ENCODE results near the gene FOXA2. TPM values are rescaled to one million over a fixed set of nuclear protein-coding genes. Genes with fewer than 3 reads are reported as not detected.
A peak's percentile ranks its signal among the peaks of the same experiment; 100 is the strongest.

FOXA2 gene
- total and polyA plus RNA-seq, 2 of the 13 experiments (the other 11 are each of a cell fraction or from before 2014, with no cell fraction given) = 8.8 to 12.2 TPM

GRCh38 chr20:22577515-22578220, 6.7 kb downstream of the FOXA2 start (continued):
- TF ChIP-seq RERE (CRISPR knock-in tag; IDR thresholded peaks at IDR 0.05; ENCODE audit: low read depth) (no peak), SALL1 (CRISPR knock-in tag; IDR thresholded peaks at IDR 0.05) (peak; percentile 59), ZBTB44 (CRISPR knock-in tag; IDR thresholded peaks at IDR 0.05) (0 out of 2 replicates have a peak, but pooled peaks have one; percentile 69), ZNF282 (IDR thresholded peaks at IDR 0.05; ENCODE audit: partially characterized antibody) (no peak), ZNF501 (CRISPR knock-in tag; IDR thresholded peaks at IDR 0.05) (peak; percentile 57; the same call in 1 of the 2 replicates), ZNF331 (CRISPR knock-in tag; IDR thresholded peaks at IDR 0.05) (0 out of 2 replicates have a peak, but pooled peaks have one; percentile 59), TIGD3 (CRISPR knock-in tag; IDR thresholded peaks at IDR 0.05; ENCODE audit: borderline replicate concordance) (no peak), PPARG (CRISPR knock-in tag; conservative IDR thresholded peaks at IDR 0.05) (no peak; the same call in 1 of the 2 replicates), DMAP1 (CRISPR knock-in tag; IDR thresholded peaks at IDR 0.05) (no peak), ZNF737 (CRISPR knock-in tag; IDR thresholded peaks at IDR 0.05; ENCODE audit: borderline replicate concordance) (no peak; the same call in 1 of the 2 replicates), ZFYVE20 (CRISPR knock-in tag; IDR thresholded peaks at IDR 0.05; ENCODE audit: borderline replicate concordance, low read depth) (no peak), HNF1B (CRISPR knock-in tag; IDR thresholded peaks at IDR 0.05) (no peak; the same call in 1 of the 2 replicates), TBX3 (IDR thresholded peaks at IDR 0.05; ENCODE audit: borderline replicate concordance) (no peak), ZNF574 (CRISPR knock-in tag; IDR thresholded peaks at IDR 0.05) (peak; percentile 2; the same call in 1 of the 2 replicates), HOXA3 (CRISPR knock-in tag; IDR thresholded peaks at IDR 0.05) (peak; percentile 74; the same call in 1 of the 2 replicates), ZFP36L1 (CRISPR knock-in tag; IDR thresholded peaks at IDR 0.05) (no peak; the same call in 1 of the 2 replicates)
